WTC11 (cell line): ENCODE results near the gene HTRA2. TPM values are rescaled to one million over a fixed set of nuclear protein-coding genes. Genes with fewer than 3 reads are reported as not detected.

Source experiments
- ATAC-seq: fragments of 200-7000 bp; cut with Tn5 transposase; 2 replicates; pipeline ENCODE4 v1.10.0; 2021; ENCODE audit warnings: mild to moderate bottlenecking, moderate library complexity
- CTCF ChIA-PET: fragments of 300-600 bp; sonication (Branson Sonifier 250); formaldehyde crosslinking; loops from one replicate; lab custom pipeline; 2021; ENCODE audit warnings: antibody characterized with exemption; lab: Charles Lee
- POLR2A ChIA-PET: fragments of 350-600 bp; sonication (Branson Sonifier 250); formaldehyde crosslinking; loops from one replicate; lab custom pipeline; 2021; ENCODE audit warnings: antibody characterized with exemption; lab: Charles Lee
- DNase-seq: peaks from one replicate; pipeline ENCODE4 v3.0.0; 2021; ENCODE audit warnings: low spot score
- H3K27ac Mint-ChIP-seq: 2 replicates; pipeline ENCODE4 v1.8.0; 2021; ENCODE audit warnings: mixed read lengths
- H3K27me3 Mint-ChIP-seq: 2 replicates; pipeline ENCODE4 v1.8.0; 2021; ENCODE audit warnings: low read depth, mild to moderate bottlenecking, moderate library complexity, mixed read lengths
- H3K36me3 Mint-ChIP-seq: 2 replicates; pipeline ENCODE4 v1.8.0; 2021; ENCODE audit warnings: mixed read lengths
- H3K4me1 Mint-ChIP-seq: 2 replicates; pipeline ENCODE4 v1.8.0; 2022; ENCODE audit warnings: mixed read lengths
- H3K4me3 Mint-ChIP-seq: 2 replicates; pipeline ENCODE4 v1.8.0; 2021; ENCODE audit warnings: mild to moderate bottlenecking, moderate library complexity, mixed read lengths
- H3K9me3 Mint-ChIP-seq: 2 replicates; pipeline ENCODE4 v1.8.0; 2021; ENCODE audit warnings: mixed read lengths
- AFF4 ChIP-seq: sonication (generic); formaldehyde crosslinking; IDR thresholded peaks from 2 replicates; pipeline ENCODE4 v1.8.1; 2023; ENCODE audit warnings: mild to moderate bottlenecking, missing genetic modification reagents, borderline replicate concordance
- AR ChIP-seq: fragments of 250-450 bp; sonication (Bioruptor Pico); IDR thresholded peaks from 2 replicates; pipeline ENCODE4 v1.9.0; 2021; ENCODE audit warnings: mild to moderate bottlenecking
- ARID4B ChIP-seq: sonication (generic); formaldehyde crosslinking; IDR thresholded peaks from 2 replicates; pipeline ENCODE4 v1.8.0; 2023; ENCODE audit warnings: missing genetic modification reagents, mild to moderate bottlenecking, borderline replicate concordance
- CREB1 ChIP-seq: sonication (generic); formaldehyde crosslinking; IDR thresholded peaks from 2 replicates; pipeline ENCODE4 v1.8.0; 2023; ENCODE audit warnings: mild to moderate bottlenecking, missing genetic modification reagents
- ERG ChIP-seq: fragments of 250-450 bp; sonication (Bioruptor Pico); IDR thresholded peaks from 2 replicates; pipeline ENCODE4 v1.8.0; 2021; ENCODE audit warnings: mild to moderate bottlenecking
- ESRRA ChIP-seq: sonication (generic); formaldehyde crosslinking; IDR thresholded peaks from 2 replicates; pipeline ENCODE4 v1.8.1; 2022; ENCODE audit warnings: mild to moderate bottlenecking, missing genetic modification reagents, borderline replicate concordance
- FOXP1 ChIP-seq: sonication (generic); formaldehyde crosslinking; IDR thresholded peaks from 2 replicates; pipeline ENCODE4 v1.8.0; 2022; ENCODE audit warnings: missing genetic modification reagents, mild to moderate bottlenecking, moderate library complexity, borderline replicate concordance
- GABPB1 ChIP-seq: sonication (generic); formaldehyde crosslinking; IDR thresholded peaks from 2 replicates; pipeline ENCODE4 v1.8.1; 2023; ENCODE audit warnings: mild to moderate bottlenecking, missing genetic modification reagents
- GRHL2 ChIP-seq: fragments of 250-450 bp; sonication (Bioruptor Pico); IDR thresholded peaks from 2 replicates; pipeline ENCODE4 v1.8.0; 2022; ENCODE audit warnings: mild to moderate bottlenecking, moderate library complexity; ENCODE audit not compliant: insufficient replicate concordance, severe bottlenecking
- GTF2I ChIP-seq: fragments of 250-450 bp; sonication (Bioruptor Pico); conservative IDR thresholded peaks from 2 replicates; pipeline ENCODE4 v1.4.0; 2021; ENCODE audit warnings: mild to moderate bottlenecking
- MXD4 ChIP-seq: fragments of 250-450 bp; sonication (Bioruptor Pico); IDR thresholded peaks from 2 replicates; pipeline ENCODE4 v1.8.0; 2021; ENCODE audit warnings: mild to moderate bottlenecking, moderate library complexity, borderline replicate concordance
- NR3C1 ChIP-seq: sonication (generic); formaldehyde crosslinking; conservative IDR thresholded peaks from 2 replicates; pipeline ENCODE4 v1.8.1; 2023; ENCODE audit warnings: low read depth, mild to moderate bottlenecking, missing genetic modification reagents
- PREB ChIP-seq: sonication (generic); formaldehyde crosslinking; IDR thresholded peaks from 2 replicates; pipeline ENCODE4 v1.8.1; 2022; ENCODE audit warnings: mild to moderate bottlenecking, missing genetic modification reagents, moderate library complexity, borderline replicate concordance
- RELA ChIP-seq: sonication (generic); formaldehyde crosslinking; IDR thresholded peaks from 2 replicates; pipeline ENCODE4 v1.8.1; 2022; ENCODE audit warnings: missing genetic modification reagents, mild to moderate bottlenecking, borderline replicate concordance
- SMAD4 ChIP-seq: sonication (generic); formaldehyde crosslinking; IDR thresholded peaks from 2 replicates; pipeline ENCODE4 v1.8.0; 2022; ENCODE audit warnings: mild to moderate bottlenecking, missing genetic modification reagents
- SP1 ChIP-seq: sonication (generic); formaldehyde crosslinking; conservative IDR thresholded peaks from 2 replicates; pipeline ENCODE4 v1.8.1; 2022; ENCODE audit warnings: missing genetic modification reagents
- ZNF263 ChIP-seq: sonication (generic); formaldehyde crosslinking; IDR thresholded peaks from 2 replicates; pipeline ENCODE4 v1.8.1; 2022; ENCODE audit warnings: low read depth, mild to moderate bottlenecking, moderate library complexity, missing genetic modification reagents
- ZNF396 ChIP-seq: fragments of 250-450 bp; sonication (Bioruptor Pico); IDR thresholded peaks from 2 replicates; pipeline ENCODE4 v1.8.0; 2021; ENCODE audit warnings: mild to moderate bottlenecking, moderate library complexity, borderline replicate concordance
- total RNA-seq: library from RNA; stranded (reverse); gene quantifications from 3 replicates; pipeline ENCODE4 v1.2.3, GENCODE V29; 2021

The HTRA2 gene
- total RNA-seq, 1 experiment from 2014 or later, result 30.0 TPM

- no peak overlapping the region for H3K4me3 Mint-ChIP-seq
- CTCF ChIA-PET, result interaction anchor here (0.7 to 3.9 kb wide), 3 partner anchors 9 to 116 kb away, joined by 3 to 14 read pairs (median 3); no protein-coding TSS in a partner anchor
- TF ChIP-seq AFF4 (CRISPR knock-in tag), result no peak
- TF ChIP-seq, all 79 proteins: peak for 0
- Mint-ChIP-seq H3K4me1 (peaks cover 10% of the 10 kb centered on the region), H3K36me3 (no peaks in the 10 kb centered on the region), H3K9me3 (no peaks in the 10 kb centered on the region), H3K27me3 (peaks cover 23% of the 10 kb centered on the region), H3K27ac (no peak overlapping the region)
- no peak; the same call in 1 of the 2 replicates for ATAC-seq
- DNase-seq, result no peak
- POLR2A ChIA-PET, result no interaction called here
Measured at GRCh38 chr2:74577448-74577847, 47.7 kb downstream of the HTRA2 start.

GRCh38 chr2:74578408-74578807 is 48.7 kb downstream of the HTRA2 start:
- H3K4me3 Mint-ChIP-seq, result no peak overlapping the region
- H3K4me1 Mint-ChIP-seq, result peaks cover 10% of the 10 kb centered on the region
- TF ChIP-seq ESRRA (CRISPR knock-in tag), result no peak
- no peak for TF ChIP-seq ERG
- no peak for TF ChIP-seq ZNF263 (CRISPR knock-in tag)
- TF ChIP-seq RELA (CRISPR knock-in tag), result no peak
- TF ChIP-seq ZNF396 (CRISPR knock-in tag), result no peak
- TF ChIP-seq AR (CRISPR knock-in tag), result no peak
- TF ChIP-seq SP1 (CRISPR knock-in tag), result no peak
- TF ChIP-seq CREB1, result no peak
- no peak for TF ChIP-seq NR3C1
- no peak for TF ChIP-seq GRHL2
- no peak for TF ChIP-seq GABPB1 (CRISPR knock-in tag)
- no peak for TF ChIP-seq SMAD4 (CRISPR knock-in tag)
- TF ChIP-seq GTF2I, result no peak
- TF ChIP-seq ARID4B (CRISPR knock-in tag), result no peak
- TF ChIP-seq PREB, result no peak
- no peak for TF ChIP-seq MXD4
- TF ChIP-seq FOXP1 (CRISPR knock-in tag), result no peak
- no peaks in the 10 kb centered on the region for H3K9me3 Mint-ChIP-seq
- H3K27me3 Mint-ChIP-seq, result peaks cover 23% of the 10 kb centered on the region
- DNase-seq (no peak), ATAC-seq (no peak)
- H3K27ac Mint-ChIP-seq, result no peak overlapping the region
- ChIA-PET POLR2A (no interaction called here), CTCF (interaction anchor here (1.2 kb wide), 1 partner anchor 11 kb away, joined by 3 read pairs; no protein-coding TSS in a partner anchor)
- H3K36me3 Mint-ChIP-seq, result no peaks in the 10 kb centered on the region
